GM12878 (cell line): Measurements from ENCODE around the gene CCDC110.

Experiments used
- BHLHE40 ChIP-seq, 2 experiments: fragments of 450-650 bp in 1 of 2; IDR thresholded peaks; 2 replicates each; pipeline ENCODE4 v1.6.1; 2011 to 2017; ENCODE audit warnings: low read depth in 2 of 2, borderline replicate concordance in 1 of 2, improper control_type of control experiment in 1 of 2, low read length in 1 of 2, mild to moderate bottlenecking in 1 of 2
- BRCA1 ChIP-seq: IDR thresholded peaks from 2 replicates; pipeline ENCODE4 v1.6.1; 2011; ENCODE audit warnings: low read depth, low read length, improper control_type of control experiment
- CTCF ChIP-seq, 3 experiments: IDR thresholded peaks in 2 of 3; conservative IDR thresholded peaks in 1 of 3; 2 replicates each; pipeline ENCODE4 v1.5.1; 2011; ENCODE audit warnings: low read depth in 3 of 3, low read length in 3 of 3, mild to moderate bottlenecking in 3 of 3, control low read depth in 2 of 3, moderate library complexity in 2 of 3, inconsistent platforms in 1 of 3, mixed read lengths in 1 of 3; ENCODE audit not compliant: control insufficient read depth in 2 of 3, insufficient read depth in 1 of 3; ENCODE audit errors: extremely low read depth in 1 of 3
- EZH2 ChIP-seq: IDR thresholded peaks from 2 replicates; pipeline ENCODE4 v1.6.1; 2012; ENCODE audit warnings: low read depth, mild to moderate bottlenecking, control low read depth, inconsistent platforms, low read length, borderline replicate concordance; ENCODE audit not compliant: control insufficient read depth
- MTA2 ChIP-seq: fragments of 450-650 bp; IDR thresholded peaks from 2 replicates; pipeline ENCODE4 v1.6.1; 2016; ENCODE audit warnings: low read depth, mild to moderate bottlenecking, moderate library complexity
- NFIC ChIP-seq: IDR thresholded peaks from 2 replicates; pipeline ENCODE4 v1.6.1; 2012; ENCODE audit warnings: low read depth, mild to moderate bottlenecking, inconsistent platforms, low read length, moderate library complexity
- NR2C2 ChIP-seq: IDR thresholded peaks from 2 replicates; pipeline ENCODE4 v1.6.1; 2011; ENCODE audit warnings: borderline replicate concordance, low read depth; ENCODE audit not compliant: control insufficient read depth, insufficient read length
- POLR2A ChIP-seq: IDR thresholded peaks from 2 replicates; pipeline ENCODE4 v1.6.1; 2011; ENCODE audit warnings: low read depth, mild to moderate bottlenecking, low read length
- SP1 ChIP-seq: IDR thresholded peaks from one replicate; pipeline ENCODE4 v1.6.1; 2011; ENCODE audit warnings: low read depth, low read length
- TF ChIP-seq, protein P1 (sequence below): IDR thresholded peaks from 2 replicates; pipeline ENCODE4 v1.6.1; 2012; ENCODE audit warnings: low read depth, low read length, improper control_type of control experiment

- TF ChIP-seq BHLHE40 (IDR thresholded peaks at IDR 0.05; ENCODE audit: borderline replicate concordance in 1 of 2, low read depth in 2 of 2, low read length in 1 of 2) (no peak), MTA2 (no peak), SP1 (no peak), NR2C2 (no peak), EZH2 (no peak), CTCF (IDR thresholded peaks at IDR 0.05 in 2 of 3, conservative IDR thresholded peaks at IDR 0.05 in 1 of 3; ENCODE audit: control insufficient read depth in 2 of 3, extremely low read depth in 1 of 3, insufficient read depth in 1 of 3, low read depth in 3 of 3, low read length in 3 of 3) (no peak), NFIC (no peak), POLR2A (no peak), BRCA1 (no peak)
- TF ChIP-seq, protein P1, sequence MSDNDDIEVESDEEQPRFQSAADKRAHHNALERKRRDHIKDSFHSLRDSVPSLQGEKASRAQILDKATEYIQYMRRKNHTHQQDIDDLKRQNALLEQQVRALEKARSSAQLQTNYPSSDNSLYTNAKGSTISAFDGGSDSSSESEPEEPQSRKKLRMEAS, result no peak
Observed at GRCh38 chr4:185456131-185456530, 15.4 kb downstream of the CCDC110 start.
